GM10847 (cell line): ENCODE measurements around the gene ZNF84.

Source experiments
- POLR2A ChIP-seq: IDR thresholded peaks from 2 replicates; pipeline ENCODE4 v1.6.1; 2011; ENCODE audit not compliant: insufficient read length; ENCODE audit errors: extremely low read depth

ZNF84 gene

DNA sequence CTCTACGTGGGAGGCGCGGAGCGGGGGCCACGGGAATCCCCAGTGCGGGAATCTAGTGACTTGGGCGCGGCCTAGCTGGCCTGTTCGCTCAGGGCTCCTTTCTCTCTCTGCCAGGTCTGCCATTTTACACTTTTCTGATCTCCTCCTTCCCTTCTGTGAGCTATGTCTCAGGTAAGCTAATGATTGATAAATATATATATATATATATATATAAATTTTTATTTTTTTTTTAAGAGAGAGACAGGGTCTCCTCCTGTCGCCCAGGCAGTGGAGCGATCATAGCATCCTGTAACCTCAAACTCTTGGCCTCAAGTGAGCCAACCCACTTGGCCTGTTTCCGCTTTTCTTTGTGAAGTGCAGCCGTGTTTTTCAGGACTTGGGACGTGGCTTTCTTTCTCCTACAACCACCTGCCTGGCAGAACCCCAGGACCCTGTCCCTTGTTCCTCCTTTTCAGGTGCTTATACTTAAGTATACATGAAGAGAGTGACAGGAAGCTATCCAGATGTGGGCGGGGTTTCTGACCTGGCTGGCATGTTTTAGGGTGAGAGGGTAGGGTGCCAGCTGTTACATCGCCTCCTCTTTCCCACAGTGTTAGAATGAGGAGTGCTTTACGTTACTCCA, 44.0 kb downstream of the ZNF84 start:
- no peak for TF ChIP-seq POLR2A

DNA sequence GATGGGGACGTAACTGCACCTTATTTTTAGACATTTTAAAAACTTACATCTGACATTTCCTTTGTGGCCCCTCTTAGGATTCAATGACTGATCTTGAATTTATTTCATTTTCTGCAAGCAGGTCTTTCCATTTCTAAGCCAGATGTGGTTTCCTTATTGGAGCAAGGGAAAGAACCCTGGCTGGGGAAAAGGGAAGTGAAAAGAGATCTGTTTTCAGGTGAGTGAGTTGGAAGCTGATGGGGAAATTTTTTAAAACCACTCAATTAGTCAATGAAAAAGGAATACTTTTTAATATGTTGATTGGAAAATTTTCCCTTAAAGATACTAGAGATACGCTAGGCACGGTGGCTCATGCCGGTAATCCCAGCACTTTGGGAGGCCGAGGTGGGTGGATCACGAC, 46.0 kb downstream of the ZNF84 start:
- TF ChIP-seq POLR2A = no peak

DNA sequence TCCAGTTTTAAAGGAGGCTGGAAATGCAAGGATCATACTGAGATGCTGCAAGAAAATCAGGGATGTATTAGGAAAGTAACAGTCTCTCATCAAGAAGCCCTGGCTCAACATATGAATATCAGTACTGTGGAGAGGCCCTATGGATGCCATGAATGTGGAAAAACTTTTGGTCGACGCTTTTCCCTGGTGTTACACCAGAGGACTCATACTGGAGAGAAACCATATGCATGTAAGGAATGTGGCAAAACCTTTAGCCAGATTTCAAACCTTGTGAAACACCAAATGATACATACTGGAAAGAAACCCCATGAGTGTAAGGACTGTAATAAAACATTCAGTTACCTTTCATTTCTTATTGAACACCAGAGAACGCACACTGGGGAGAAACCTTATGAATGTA, 68.3 kb downstream of the ZNF84 start:
- no peak for TF ChIP-seq POLR2A

DNA sequence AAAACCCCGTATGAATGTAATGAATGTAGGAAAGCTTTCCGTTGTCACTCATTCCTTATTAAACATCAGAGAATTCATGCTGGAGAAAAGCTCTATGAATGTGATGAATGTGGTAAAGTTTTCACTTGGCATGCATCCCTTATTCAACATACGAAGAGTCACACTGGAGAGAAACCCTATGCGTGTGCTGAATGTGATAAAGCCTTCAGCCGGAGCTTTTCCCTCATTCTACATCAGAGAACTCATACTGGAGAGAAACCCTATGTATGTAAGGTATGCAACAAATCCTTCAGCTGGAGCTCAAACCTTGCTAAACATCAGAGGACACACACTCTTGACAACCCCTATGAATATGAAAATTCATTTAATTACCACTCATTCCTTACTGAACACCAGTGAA, 68.9 kb downstream of the ZNF84 start:
- TF ChIP-seq POLR2A = no peak

DNA sequence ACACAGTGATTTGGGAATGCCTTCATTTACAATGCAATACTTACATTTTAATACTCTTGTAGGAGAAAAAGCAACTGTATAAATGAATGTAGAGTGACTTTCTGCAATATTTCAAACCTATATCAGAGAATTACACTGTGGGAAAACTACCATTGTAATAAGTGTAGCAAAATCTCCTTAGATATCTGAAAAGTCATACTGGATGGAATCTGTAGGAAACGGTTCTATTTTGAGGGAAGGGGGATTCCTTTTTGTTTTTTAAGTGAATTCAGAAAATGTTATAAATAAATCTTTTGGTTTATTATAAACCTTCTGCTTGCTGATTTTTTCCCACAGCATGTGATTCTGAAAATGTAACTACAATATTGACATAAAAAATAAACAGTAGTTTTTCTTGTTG, 69.8 kb downstream of the ZNF84 start:
- TF ChIP-seq POLR2A = no peak

DNA sequence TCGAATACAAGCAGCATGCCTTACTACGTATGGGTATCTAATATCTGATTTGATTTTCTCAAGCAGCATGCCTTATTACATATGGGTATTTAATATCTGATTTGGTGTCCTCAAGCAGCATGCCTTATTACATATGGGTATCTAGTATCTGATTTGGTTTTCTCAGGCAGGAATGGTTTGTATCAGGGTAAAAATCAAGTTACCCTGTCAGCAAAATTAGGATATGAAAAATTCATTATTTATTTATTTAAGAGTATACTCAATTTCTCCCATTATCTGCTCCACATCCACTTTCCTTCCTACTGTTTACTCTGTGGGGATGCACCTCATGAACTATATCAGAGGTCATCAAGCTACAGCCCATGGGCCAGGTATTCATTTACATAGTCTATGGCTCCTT, 70.8 kb downstream of the ZNF84 start:
- TF ChIP-seq POLR2A = no peak
